Mesenteric fat pad (tissue), 1 donor: ENCODE results near the gene DOCK1. TPM values are rescaled to one million over a fixed set of nuclear protein-coding genes. Genes with fewer than 3 reads are reported as not detected.

ENCODE experiments used
- DNase-seq: peaks from one replicate; pipeline ENCODE4 v3.0.0-alpha.2; 2020; ENCODE audit warnings: low spot score
- total RNA-seq: library from RNA; stranded (reverse); fragmentation: NEBNext Ultra II Directional; extraction: Animal tissue kit (Norgen Biotek cat#: 25700); gene quantifications from one replicate; pipeline ENCODE4 v1.2.1, GENCODE V29; 2021
- donor health status: DM: yes; HTN: yes; CAD: no.

DOCK1 gene
- total RNA-seq, 1 donor from 2014 or later = 46.0 TPM

DNA sequence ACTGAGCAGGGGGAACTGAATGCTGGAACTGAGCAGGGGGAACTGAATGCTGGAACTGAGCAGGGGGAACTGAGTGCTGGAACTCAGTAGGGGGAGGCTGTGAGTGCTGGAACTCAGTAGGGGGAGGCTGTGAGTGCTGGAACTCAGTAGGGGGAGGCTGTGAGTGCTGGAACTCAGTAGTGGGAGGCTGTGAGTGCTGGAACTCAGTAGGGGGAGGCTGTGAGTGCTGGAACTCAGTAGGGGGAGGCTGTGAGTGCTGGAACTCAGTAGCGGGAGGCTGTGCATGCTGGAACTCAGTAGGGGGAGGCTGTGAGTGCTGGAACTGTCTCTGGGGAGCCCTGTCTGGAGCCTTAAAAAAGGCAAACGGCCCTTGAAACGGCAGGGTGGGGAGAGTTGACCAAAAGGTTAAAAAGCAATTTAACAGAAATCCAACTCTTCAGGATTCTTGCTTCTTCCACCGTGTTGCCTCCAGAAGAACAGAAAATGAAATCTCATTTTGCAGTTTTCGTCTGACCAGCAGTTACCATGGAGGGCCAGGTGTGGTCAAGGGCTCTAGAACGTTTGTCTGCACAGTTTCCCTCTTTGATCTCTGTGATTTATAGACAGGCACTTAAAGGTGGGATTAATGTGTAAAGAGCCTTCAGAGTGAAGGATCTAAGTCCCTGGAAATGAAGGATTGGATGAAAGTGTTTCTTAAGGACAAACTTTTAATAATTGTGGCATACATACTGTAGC, 19.1 kb downstream of the DOCK1 start:
- no peak for DNase-seq

DNA sequence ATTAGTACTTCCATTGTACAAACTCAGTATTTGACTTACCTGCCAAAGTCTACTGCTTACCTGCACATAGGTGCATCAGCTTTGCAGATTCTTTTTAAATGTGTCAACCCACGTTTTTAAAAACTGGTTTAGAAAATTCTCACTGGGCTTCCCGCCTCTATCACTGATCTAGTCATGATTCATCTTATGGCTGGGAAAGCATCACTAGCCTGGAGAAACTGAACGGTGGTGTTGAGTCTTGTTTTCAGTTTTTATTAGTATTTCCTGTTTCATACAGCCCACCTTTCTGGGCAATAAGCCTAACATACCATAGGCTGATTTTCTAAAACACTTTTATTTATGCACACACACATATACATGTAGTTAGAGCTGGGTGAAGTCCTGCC, 19.7 kb downstream of the DOCK1 start:
- DNase-seq = no peak

DNA sequence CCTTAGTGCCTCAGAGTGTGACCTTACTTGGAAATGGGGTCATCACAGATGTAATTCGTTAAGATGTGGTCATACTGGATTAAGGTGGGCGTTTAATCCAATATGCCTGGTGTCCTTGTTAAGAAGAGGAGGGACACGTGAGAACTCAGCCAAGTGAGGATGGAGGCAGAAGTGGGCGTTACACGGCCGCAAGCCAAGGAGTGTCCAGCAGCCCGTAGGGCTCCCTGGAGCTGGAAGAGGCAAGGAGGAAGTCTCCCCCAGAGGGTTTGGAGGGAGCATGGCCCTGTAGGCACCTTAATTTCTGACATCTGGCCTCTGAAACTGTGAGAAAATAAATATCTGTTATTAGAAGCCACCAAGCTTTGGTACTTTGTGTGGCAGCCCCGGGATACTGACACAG, 21.3 kb downstream of the DOCK1 start:
- DNase-seq = no peak

DNA sequence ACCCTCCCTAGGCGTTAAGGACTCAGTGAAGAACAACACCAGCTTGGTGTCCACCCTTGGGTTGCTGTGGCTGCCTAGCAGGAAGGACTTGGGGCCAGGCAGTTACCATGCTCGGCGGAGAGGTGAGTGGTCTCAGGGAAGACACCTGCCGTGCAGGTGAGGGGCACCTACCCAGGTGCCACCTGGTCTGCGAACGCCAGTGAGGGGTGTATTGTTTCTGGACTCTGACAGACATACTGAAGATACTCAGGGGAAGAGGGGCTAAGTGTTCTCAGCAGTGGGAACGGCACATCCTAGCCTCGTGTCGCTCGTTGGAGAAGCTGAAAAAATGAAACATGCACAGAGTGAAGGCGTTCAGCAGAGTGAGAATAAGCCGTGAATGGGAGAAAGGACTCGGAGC, 22.6 kb downstream of the DOCK1 start:
- no peak for DNase-seq

DNA sequence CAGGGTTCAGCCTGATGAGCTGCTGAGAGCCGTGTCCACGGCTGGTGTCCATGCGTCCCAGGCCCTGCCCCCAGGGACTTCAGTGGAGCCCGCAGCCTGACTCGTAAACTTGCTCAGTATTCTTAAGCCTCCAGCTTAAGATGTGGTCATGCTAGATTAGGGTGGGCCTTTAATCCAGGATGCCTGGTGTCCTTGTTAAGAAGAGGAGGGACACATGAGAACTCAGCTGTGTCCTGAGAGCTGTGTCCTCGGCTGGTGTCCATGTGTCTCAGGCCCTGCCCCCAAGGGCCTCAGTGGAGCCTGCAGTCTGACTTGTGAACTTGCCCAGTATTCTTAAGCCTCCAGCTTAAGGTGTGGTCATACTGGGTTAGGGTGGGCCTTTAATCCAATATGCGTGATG, 23.0 kb downstream of the DOCK1 start:
- no peak for DNase-seq

DNA sequence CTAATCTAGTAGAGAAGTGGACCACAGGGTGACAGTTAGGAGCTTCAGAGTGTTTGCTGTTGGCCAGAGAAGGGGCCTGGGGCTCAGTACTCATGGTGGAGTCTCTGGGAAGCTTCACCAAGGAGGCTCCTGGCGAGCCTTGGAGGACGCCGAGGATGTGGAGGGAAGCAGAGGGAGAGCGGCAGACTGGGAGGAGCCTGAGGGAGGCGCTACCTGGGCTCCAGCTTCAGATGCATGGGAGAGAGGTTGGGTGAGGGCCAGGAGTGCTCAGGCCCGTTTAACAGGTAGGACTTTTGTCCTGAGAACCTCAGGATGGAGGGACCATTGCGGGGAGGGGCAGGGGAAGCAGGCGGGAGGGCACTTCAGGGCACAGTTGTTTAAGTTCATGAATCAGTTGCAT, 24.2 kb downstream of the DOCK1 start:
- DNase-seq = no peak

DNA sequence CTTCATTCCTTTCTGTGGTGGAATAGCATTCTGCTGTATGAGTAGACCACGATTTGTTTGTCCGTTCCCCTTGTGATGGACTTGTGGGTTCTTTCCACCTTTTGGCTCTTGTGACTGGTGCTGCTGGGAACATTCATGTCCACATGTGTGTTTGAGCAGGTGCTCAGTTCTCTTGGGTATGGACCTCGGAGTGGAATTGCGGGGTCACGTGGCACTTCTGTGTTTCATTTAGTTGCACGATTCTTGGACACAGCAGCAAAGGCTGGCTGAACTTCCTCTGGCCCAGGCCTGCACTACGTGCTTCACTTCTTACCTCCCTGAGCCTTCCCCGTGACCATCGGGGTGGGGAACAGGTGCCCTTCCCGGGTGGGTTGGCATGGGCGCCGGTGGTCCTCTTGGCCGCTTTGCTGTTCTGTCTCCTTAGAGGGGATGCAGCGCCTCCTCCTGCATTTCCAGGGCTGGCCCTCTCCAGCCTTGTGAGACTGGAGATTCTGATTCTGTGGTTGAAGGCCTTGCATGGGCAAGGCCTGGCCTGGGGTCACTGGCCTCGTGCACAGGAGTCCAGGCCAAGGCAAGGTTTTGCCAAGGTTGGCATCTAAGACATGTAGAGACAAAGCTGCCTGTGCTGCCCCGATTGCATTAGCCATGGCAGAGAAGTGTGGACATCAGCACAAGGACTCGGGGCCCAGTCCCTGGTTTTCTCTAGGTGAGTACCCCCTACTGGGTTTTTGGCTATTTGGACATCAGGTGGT, 25.1 kb downstream of the DOCK1 start:
- no peak for DNase-seq

DNA sequence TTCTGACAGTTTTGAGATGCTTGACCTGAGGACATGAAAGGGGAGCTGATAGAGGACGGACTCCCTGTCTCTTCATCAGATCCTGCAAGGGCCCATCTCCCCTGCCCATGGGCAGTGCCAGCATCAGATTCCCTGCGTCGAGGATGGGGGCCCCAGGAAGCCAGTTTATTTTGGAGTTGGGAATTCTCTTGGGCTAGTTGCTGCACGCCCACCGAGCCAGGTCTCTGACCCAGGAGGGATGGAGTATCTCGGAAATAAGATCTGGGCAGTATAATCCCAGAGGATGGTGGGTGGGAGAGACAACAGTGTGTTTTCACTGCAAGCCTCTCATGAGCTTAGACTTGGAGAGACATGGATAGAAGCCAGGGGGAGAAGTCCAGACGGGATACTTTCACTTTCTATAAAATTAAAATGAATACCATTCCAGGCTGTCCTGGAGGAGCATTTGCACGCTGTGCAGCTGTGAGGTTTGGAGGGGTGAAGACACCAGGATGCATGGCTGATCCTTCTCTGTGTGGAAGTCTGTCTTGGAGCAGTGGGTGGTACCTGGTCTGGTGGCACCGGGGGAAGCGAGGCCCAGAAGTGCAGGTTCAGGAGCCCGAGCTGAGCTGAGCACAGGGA, 25.8 kb downstream of the DOCK1 start:
- no peak for DNase-seq

DNA sequence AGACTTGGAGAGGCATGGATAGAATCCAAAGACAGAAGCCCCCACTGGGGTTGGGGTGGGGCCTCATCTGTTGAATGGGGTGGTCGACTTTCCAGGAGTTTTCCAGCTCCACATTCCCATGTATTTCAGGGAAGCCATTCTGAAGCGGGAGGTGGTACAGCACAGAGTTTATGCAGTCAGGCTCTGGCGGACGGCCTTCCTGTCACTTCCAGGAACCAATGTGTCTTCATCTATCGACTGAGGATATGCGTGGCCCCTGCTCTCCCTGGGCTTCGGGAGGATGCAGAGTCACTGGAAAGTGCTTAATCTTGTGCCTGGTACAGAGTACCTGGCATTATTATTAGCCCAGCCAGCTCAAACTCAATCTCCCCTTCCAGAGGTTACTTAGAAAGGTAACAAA, 26.3 kb downstream of the DOCK1 start:
- DNase-seq = no peak

DNA sequence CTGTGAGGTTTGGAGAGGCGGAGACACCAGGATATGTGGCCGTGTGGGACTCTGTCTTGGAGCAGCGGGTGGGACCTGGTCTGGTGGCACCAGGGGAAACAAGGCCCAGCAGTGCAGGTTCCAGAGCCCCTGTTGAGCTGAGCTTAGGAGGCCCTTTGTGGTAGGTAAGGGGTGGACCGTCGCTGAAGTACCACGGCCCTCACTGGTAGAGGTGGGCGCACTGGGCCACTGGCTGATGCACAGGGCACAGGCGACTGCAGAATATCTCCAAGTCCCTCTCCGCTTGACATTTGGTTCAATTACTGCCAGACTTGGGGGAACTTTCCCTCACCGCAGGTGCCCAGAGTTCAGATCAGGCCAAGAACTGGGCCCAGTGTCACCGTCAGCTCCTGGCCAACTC, 27.3 kb downstream of the DOCK1 start:
- DNase-seq = no peak

DNA sequence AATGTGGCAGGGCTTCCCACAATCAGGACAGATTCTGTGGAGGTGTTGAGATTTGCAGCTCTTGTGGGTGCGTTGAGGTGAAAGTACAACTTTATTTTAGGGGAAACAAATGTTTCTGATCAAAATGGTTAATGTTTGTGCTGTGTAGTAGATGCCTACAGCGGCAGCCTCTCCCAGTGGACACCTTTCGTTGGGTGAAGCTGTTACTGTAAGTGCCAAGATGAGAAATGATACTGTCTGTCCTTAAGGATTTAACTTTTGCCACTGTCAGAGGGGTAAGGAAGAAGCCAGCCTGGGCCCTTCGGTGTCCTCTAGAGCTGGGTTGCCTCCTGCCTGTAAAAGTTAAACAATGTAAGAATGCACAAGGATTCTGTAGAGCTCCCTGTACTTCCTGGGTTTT, 27.9 kb downstream of the DOCK1 start:
- DNase-seq = peak; percentile 79

DNA sequence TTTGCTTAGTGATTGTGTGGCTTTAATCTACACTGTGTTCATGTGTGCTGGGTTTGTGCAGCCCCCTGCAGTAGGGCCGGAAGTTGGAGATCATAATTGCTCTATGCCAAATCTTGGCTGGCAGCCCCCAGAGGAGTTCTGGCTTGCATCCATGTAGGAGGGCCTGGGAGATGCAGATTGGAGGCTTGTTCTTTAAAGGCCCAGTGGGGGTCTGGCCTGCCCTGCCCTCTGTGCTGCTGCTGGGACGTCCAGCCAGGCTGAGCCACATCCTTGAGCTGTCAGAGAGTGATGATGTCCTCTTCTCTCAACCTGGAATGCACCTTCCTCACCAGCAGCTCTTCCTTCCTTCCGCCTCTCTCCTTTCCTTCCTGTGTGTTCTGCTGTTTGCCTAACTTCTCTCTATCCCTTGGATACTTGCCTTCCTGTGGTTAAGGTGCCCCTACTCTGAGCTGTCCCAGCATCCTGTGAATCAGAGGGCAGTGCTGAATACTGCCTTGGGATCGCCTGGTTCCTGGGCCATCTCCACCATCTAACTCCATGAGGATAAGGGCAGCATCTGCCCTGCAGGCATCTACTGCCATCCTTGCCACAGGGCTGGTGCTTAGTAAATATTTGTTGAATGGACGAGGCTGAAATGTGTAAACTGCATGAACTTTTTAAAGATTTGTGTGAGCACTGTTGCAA, 30.2 kb downstream of the DOCK1 start:
- DNase-seq = peak; percentile 28

DNA sequence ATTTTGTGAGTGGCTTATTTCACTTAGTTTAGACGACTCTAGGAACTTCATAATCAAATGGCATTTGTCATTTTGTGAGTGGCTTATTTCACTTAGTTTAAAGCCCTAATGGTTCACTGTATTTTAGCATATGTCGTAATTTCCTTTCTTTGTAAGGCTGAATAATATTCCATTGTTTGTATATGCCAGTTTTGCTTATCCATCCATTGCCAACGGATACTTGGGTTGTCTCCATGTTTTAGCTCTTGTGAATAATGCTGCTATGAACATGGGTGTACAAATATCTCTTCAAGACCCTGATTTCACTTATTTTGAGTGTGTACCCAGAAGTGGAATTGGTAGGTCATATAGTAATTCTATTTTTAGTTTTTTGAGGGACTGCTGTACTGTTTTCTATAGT, 31.8 kb downstream of the DOCK1 start:
- no peak for DNase-seq

DNA sequence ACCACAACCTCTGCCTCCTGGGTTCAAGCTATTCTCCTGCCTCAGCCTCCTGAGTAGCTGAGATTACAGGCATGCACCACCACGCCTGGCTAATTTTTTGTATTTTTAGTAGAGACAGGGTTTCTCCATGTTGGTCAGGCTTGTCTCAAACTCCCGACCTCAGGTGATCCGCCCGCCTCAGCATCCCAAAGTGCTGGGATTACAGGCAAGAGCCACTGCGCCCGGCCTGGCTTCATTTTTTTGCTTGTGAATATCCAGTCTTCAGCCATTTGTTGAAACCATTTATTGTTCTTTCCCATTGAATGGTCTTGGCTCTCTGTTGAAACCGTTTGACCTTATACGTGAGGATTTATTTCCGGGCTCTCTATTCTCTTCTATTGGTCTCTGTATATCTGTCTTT, 32.9 kb downstream of the DOCK1 start:
- peak; percentile 78 for DNase-seq

DNA sequence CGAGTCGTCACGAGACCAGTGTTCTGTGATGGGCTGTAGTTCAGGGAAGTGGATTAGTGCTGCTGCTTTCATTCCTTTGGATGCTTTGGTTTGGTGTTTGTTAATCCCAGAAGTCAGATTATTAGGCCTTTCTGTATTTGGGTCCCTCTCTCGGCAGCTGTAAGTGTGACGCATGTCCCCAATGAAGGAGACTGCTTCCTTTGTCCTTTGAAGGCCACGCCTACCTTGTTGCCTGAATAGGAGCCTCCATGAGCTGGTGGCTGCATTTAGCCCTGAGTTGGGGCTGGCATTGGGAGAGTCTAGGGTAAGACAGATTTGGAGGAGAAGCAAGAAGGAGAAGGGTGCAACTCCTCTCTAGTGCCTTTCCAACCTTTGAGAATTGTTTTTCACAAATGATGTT, 34.5 kb downstream of the DOCK1 start:
- no peak for DNase-seq

DNA sequence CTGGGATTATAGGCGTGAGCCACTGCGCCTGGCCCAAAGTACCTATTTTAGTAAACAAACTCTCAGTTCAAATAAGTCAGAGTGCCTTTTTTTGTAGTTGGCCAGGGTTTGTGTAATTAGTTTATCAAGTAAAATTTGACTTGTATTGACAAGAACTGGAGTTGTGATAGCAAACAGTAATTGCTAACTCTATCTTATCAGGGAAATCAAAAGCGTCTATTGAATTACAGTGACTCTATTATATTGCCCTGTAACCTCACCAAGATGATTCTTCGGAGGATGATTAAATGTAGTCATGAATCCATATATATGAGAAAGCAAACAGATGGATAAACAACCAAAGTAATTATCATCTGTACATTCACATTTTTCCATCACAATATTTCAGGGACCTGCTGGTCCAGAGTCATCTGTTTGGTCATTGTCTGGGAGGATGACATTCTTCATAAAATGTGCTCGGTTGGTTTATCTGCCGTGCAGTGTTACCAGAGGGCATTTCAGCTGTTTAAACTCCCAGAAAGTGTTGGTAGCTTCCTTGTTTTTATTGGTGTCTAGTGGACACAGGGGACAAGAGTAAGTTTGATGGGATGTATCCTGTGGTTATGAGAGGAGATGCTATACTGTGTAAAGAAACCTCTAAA, 35.6 kb downstream of the DOCK1 start:
- DNase-seq = peak; percentile 41

DNA sequence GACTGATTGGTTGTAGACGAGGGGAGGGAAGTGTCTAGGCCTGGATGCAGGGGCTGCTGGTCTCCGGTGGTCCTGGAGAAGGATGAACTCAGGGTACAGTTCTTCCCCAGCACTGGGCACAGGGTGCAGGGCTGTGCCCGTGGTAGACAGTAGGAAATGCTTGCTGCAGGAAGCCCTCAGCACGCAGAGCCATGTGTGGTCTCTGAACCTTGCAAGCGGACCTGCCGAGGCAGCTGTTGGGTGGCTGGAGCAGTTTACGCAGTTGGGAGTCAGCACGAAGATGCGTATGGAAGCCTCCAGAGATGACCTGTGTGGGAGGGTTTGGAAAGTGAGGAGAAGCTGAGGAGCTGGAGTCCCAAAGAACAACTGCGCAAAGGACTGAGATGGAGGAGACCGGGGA, 39.0 kb downstream of the DOCK1 start:
- DNase-seq = peak; percentile 60

DNA sequence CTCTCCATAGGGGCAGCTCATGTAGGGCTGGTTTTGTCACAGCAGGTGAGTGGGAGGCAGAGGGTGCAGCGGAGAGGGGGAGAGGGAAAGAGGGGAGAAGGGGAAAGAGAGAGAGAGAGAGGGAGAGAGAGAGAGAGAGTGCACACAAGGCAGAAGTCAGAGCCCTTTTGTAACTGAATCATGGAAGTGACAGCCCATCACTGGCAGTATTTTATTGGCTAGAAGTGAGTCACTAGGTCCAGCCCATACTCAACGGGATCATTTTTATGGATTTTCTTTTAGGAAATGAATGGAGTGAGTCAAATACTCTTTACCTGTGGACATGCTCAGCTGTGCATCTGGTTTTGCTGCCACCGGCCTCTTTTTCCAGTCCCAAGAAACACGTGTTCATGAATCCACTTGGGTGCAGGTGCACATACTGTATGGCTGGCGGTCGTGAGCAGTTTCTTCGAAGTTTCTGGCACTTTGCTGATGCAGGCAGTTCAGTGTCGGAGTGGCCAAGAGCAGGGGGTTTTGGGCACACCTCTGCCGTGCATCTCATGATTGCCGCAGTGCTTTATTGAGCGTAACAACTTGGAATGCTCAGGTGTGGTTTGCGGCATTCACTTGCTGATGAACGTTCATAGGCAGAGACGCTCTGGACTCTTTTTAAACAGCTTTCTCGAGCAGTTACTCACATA, 40.3 kb downstream of the DOCK1 start:
- DNase-seq = peak; percentile 45

DNA sequence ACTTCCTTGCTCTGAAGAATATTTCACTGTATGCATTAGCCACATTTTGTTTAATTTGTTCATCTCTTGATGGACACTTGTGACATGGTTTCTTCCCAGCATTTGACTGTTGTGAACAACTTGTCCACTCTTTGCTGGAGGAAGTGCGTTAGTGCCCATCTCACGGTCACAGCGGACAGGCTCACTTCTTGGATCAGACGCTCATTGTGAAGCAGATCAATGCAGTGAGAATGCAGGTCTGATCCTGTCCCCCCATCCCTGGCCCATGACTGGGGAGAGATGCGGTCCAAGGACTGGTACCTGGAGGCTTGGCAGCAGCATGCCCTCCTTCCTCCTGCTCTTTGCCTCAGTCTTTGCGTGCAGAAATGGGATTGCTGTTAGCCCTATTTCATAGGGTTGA, 41.5 kb downstream of the DOCK1 start:
- DNase-seq = peak; percentile 80

DNA sequence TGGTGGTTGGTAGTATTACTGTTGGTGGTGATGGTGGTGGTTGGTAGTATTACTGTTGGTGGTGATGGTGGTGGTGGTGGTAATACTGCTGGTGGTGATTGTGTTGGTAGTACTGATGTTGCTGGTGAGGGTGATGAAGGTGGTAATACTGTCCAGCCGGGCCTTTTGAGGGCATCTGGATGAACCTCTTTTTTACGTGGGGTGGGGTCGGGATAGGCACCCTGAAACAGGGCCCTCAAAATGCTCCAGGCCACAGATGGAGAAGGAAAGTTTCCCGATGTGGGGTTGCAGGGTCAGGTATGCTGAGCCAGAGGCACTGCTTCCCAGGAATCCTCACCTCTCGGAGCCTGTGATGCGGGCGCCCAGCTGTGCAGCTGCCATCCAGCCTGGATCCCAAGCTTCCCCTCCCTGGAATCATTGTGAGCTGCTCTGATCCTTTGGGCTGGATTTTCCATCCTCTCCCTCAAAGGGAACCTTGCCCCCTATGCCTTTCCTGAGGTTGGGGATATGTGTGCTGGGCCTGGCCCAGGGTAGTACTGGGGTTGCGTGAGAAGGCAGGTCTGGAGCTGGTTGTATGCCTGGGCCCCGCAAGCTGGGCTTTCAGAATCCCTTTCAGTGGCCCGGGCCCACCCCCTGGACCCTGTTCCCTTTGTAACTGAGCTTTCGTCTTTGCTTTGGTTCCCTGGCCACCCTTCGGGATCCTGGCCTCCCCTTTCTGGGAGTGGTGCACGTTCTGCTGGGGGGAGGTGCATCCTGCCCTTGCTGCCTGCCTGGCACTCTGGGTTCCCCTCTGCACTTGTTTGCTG, 43.3 kb downstream of the DOCK1 start:
- peak; percentile 59 for DNase-seq
